Transverse colon (tissue), 3 donors: Measurements from ENCODE around the gene LARP6.

Experiments used
- EP300 ChIP-seq: sonication (generic); formaldehyde crosslinking; IDR thresholded peaks from one replicate; pipeline ENCODE4 v1.6.1; 2017; ENCODE audit warnings: antibody characterized with exemption, low read depth
- POLR2A ChIP-seq: fragments of 450-650 bp; IDR thresholded peaks from one replicate; pipeline ENCODE4 v1.6.1; 2016; ENCODE audit warnings: antibody characterized with exemption, mild to moderate bottlenecking, moderate library complexity
- TF ChIP-seq, protein P1 (sequence below), 5 experiments: fragments of 200-600 bp in 3 of 5; fragments of 450-650 bp in 2 of 5; sonication (generic) in 3 of 5; IDR thresholded peaks; 1 replicate in 2 of 5; 2 replicates in 3 of 5; pipeline ENCODE4 v1.5.1; 2016 to 2017; ENCODE audit warnings: antibody characterized with exemption in 5 of 5, inconsistent platforms in 3 of 5, mild to moderate bottlenecking in 2 of 5, moderate library complexity in 1 of 5

DNA sequence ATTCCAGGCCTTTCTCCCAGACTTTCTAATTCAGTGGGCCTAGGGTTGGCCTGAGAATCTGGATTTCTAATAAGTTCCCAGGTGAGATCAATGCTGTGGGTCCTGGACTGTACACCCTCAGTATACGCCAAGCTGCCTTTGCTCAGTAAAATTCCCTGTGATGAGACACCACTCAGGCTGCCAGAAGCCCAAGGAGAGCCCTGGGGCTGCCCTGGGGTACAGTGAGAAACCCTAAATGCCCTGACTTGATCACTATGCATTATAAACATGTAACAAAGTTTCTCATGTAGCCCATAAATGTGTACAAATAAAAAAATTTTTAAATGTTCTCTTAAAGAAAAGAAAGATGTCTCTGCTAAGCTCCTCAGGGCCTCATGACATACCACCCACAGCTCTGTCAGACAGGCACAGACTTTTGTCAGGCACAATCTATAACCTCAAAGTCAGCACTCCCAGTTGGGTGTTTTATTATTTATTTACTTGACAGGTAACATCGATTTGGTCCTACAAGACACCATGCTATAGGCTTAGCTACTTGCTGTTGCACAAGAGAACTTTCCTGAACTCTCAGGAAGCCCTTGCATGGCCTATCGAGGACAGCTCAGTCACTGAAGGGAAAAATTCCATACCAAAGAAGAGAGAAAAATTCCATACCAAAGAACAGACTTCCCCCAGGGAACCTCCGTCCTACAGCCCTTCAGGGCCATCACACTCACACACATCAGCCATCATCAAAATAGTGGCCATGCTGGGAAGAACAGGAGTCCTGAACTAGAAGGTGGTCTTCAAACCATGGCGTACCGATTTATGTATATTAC is 22.7 kb downstream of the LARP6 start:
- TF ChIP-seq, protein P1, sequence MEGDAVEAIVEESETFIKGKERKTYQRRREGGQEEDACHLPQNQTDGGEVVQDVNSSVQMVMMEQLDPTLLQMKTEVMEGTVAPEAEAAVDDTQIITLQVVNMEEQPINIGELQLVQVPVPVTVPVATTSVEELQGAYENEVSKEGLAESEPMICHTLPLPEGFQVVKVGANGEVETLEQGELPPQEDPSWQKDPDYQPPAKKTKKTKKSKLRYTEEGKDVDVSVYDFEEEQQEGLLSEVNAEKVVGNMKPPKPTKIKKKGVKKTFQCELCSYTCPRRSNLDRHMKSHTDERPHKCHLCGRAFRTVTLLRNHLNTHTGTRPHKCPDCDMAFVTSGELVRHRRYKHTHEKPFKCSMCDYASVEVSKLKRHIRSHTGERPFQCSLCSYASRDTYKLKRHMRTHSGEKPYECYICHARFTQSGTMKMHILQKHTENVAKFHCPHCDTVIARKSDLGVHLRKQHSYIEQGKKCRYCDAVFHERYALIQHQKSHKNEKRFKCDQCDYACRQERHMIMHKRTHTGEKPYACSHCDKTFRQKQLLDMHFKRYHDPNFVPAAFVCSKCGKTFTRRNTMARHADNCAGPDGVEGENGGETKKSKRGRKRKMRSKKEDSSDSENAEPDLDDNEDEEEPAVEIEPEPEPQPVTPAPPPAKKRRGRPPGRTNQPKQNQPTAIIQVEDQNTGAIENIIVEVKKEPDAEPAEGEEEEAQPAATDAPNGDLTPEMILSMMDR (IDR thresholded peaks at IDR 0.05), result no peak
- TF ChIP-seq POLR2A, result no peak
- no peak for TF ChIP-seq EP300
